GM19239 (cell line): ENCODE measurements around the gene BRF1.
"Not testable (repeated sequence)": the region's sequence is repeated elsewhere in the genome, so short reads cannot be mapped to it uniquely, and the experiment has no call there.

ENCODE experiments used
- DNase-seq: peaks from one replicate; pipeline ENCODE4 v3.0.0; 2011; ENCODE audit warnings: low spot score; ENCODE audit not compliant: insufficient read length
- FAIRE-seq: peaks from 2 replicates; lab custom pipeline; 2011; peaks lifted over from hg19 to GRCh38; lab: Jason Lieb, UNC

Gene BRF1

GRCh38 chr14:105300542-105301102, at the start of gene BRF1:
Gene BRF1 (minus strand): TSS chr14:105301001. CDS start chr14:105300629, 372 bp downstream.
- FAIRE-seq: no peak
- DNase-seq: peak; percentile 95

GRCh38 chr14:105349992-105350391, 49.2 kb upstream of the BRF1 start:
- DNase-seq (no peak), FAIRE-seq (no peak)

GRCh38 chr14:105348945-105349699, 48.3 kb upstream of the BRF1 start:
- FAIRE-seq (no peak), DNase-seq (no peak)

DNA sequence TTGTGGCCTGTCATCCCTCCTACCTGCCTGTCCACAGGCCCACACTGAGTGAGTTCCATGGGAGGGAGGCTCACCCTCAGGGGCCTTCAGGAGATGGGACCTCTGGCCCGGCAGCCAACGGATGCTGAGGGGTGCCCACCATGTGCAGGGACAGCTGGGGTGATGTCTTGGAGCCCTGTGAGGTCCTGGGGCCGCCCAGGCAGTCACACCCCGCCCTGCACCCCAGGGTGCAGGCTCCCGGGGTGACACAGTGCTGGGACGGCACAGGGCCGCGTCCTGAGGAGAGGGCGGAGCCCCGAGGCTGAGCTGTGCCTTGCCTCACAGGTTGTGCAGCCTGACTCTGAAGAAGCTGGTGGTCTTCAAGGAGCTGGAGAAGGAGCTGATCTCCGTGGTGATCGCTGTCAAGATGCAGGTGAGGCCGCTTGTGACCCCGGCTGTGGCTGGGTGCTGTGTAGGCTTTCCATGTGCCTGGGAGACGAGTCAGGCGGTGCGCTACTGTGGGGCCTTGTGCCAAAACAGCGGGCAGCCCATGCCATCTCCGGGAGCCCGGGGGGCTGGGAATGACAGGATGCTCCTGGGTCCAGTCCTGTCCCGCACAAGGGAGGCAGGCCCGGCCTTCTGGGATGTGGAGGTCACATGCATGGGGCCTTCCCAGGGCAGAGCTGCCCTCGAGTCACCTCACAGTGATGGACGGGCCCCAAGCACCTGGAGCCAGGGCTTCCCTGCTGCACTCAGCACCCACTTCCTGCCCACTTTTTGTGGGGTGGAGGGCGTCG, 47.6 kb upstream of the BRF1 start:
- no peak for FAIRE-seq
- no peak for DNase-seq

- no peak for FAIRE-seq
- DNase-seq: no peak
Measured at GRCh38 chr14:105347587-105347968, 46.8 kb upstream of the BRF1 start.

GRCh38 chr14:105346876-105347586, 46.2 kb upstream of the BRF1 start:
- FAIRE-seq (no peak), DNase-seq (no peak)

- FAIRE-seq: no peak
- DNase-seq: no peak
Measured at GRCh38 chr14:105346200-105346533, 45.4 kb upstream of the BRF1 start.

- no peak for DNase-seq
Measured at GRCh38 chr14:105343194-105343593, 42.4 kb upstream of the BRF1 start.

GRCh38 chr14:105340821-105341733, 40.3 kb upstream of the BRF1 start:
- FAIRE-seq (no peak), DNase-seq (no peak)

More at GRCh38 chr14:105343194-105343593, 42.4 kb upstream of the BRF1 start:
- FAIRE-seq: no peak

DNA sequence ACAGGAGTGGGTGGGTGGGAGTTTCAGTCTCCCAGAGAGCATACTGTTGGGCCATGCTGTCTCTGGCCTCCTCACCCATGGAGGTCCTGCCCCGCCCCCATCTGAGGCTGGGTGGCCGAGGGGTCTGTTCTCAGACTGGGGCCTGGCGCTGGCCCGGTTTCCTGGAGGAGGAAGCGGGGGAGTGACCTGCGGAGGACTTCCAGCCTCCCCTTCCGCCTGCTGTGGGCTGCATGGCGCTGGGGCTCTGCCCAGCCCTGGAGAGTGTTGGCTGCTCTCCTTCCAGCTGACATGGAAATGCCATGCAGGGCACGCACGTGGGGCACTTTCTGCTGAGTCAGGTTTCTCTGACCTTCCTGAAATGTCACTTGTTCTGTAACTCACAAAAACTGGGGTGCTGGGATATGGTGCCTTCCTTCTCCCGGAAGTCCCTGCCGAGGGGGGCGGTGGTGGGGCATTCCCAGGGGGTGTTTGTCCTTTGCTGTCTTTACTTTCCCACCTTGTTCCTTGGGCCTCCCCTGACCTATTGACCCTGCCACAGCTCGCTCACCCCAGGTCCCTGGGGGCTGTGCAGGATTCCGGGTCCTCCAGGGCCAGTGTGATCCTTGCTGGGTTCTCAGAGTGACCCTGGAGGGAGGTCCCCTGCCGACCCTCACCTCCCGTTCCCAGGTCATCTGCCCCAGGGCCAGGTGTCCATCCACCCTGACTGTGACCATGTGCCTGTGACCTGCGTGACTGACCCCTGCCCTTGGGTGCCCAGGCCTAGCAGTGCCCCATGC, 37.4 kb upstream of the BRF1 start:
- FAIRE-seq: no peak
- DNase-seq: no peak

- DNase-seq: no peak
- FAIRE-seq: no peak
Measured at GRCh38 chr14:105337433-105337832, 36.6 kb upstream of the BRF1 start.

GRCh38 chr14:105336477-105337287, 35.9 kb upstream of the BRF1 start:
- FAIRE-seq: no peak
- no peak for DNase-seq

GRCh38 chr14:105335735-105336476, 35.1 kb upstream of the BRF1 start:
- no peak for DNase-seq
- no peak for FAIRE-seq

- not testable (repeated sequence) for DNase-seq, FAIRE-seq
Measured at GRCh38 chr14:105335231-105335542, 34.4 kb upstream of the BRF1 start.

DNA sequence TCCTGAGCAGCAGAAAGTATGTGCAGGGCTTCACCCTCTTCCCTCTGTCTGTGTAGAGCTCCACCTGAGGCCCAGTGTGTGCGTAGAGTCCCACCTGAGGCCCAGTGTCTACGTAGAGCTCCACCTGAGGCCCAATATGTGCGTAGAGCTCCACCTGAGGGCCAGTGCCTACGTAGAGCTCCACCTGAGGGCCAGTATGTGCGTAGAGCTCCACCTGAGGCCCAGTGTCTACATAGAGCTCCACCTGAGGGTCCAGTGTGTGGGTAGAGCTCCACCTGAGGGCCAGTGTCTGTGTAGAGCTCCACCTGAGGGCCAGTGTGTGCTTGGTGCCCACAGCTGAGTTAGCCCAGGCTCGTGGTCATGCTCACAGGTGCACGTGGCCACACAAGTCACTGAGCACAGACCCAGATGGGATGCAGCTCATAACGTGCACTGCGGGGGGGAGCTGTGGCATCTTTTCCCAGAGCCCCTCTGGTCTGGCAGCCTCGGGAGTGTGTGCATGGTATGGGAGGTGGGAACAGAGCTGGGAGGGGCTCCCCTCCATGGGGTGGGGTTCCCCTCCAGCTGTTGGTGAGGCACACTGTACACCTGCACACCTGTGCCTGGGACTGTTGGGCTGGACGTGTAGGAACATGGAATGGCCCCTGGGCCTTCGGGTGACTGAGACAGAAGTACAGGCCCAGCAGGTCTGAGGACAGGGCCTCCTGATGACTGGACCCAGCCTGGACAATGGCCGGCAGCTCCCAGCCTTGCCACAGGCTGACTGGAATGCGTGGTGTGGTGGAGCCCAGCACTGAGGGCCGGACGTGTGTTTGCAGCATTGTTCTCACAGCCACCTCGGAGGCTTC, 33.8 kb upstream of the BRF1 start:
- FAIRE-seq (no peak), DNase-seq (no peak)

DNA sequence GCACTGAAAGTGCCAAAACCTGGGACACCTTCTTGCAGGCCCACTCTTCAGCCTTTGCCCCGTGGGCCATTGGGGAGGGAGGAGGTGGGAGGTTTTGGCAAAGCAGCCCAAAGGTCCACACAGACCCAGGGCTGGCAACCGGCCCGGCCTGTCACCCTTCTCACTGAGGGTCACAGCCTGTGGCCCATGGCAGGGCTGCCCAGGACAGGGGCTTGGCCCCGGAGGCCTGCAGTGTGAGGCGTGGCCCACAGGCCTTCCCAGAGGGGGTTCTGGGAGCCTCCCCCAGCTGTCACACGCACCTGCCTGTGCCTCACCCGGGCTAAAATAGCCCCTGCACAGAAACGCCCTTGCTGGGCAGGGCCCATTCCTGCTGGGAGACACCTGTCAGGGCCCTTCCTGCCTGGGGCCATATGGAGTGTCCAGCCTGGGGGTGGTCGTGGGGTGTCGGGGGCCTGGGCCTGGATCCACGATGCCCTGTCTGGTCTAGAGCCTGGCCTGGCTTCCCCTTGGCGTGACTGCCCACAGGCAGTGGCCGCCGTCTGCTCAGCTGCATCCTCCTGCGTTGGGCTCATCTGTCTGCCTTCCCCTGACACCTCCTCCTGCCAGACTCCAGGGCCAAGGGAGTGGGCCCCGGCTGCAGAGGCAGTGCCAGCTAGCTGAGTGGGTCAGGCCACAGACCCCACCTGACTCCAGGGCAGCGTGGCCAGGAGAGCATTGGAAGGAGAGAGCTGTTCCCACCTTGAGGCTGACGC, 33.0 kb upstream of the BRF1 start:
- FAIRE-seq (no peak), DNase-seq (no peak)
